Panc1 (cell line): ENCODE results near the gene MYO1B. TPM values are rescaled to one million over a fixed set of nuclear protein-coding genes. Genes with fewer than 3 reads are reported as not detected.

ENCODE experiments used
- ATAC-seq: fragments of 200-7000 bp; cut with Tn5 transposase; 2 replicates; pipeline ENCODE4 v1.9.1; 2020; ENCODE audit warnings: mild to moderate bottlenecking, moderate library complexity
- BruUV-seq: library from RNA; stranded (reverse); fragments of 400-500 nt; replicated peaks from 2 replicates; lab custom pipeline; 2021; lab: Mats Ljungman, UMichigan
- CTCF ChIA-PET: fragments of 300-600 bp; sonication (Branson Sonifier 250); formaldehyde crosslinking; loops from one replicate; lab custom pipeline; 2022; ENCODE audit warnings: antibody characterized with exemption; lab: Charles Lee
- POLR2A ChIA-PET: fragments of 300-600 bp; sonication (Branson Sonifier 250); formaldehyde crosslinking; loops from one replicate; lab custom pipeline; 2022; ENCODE audit warnings: antibody characterized with exemption; lab: Charles Lee
- DNase-seq: peaks from one replicate; pipeline ENCODE4 v3.0.0-alpha.2; 2010; ENCODE audit warnings: low read depth, low spot score
- H3K27ac ChIP-seq: 2 replicates; pipeline ENCODE4 v1.5.1; 2011; ENCODE audit warnings: mild to moderate bottlenecking, low read length, inconsistent platforms
- H3K27me3 ChIP-seq: fragments of 200-500 bp; sonication (Bioruptor generic); 2 replicates; pipeline ENCODE4 v1.6.0; 2014; ENCODE audit warnings: low read length, inconsistent platforms; ENCODE audit not compliant: control insufficient read depth, insufficient read depth
- H3K36me3 ChIP-seq: fragments of 200-500 bp; sonication (Bioruptor generic); 2 replicates; pipeline ENCODE4 v1.5.1; 2014; ENCODE audit warnings: inconsistent platforms, mild to moderate bottlenecking, low read length, moderate library complexity; ENCODE audit not compliant: control insufficient read depth, insufficient read depth
- H3K4me1 ChIP-seq: 2 replicates; pipeline ENCODE4 v1.5.1; 2011; ENCODE audit warnings: inconsistent platforms, mild to moderate bottlenecking, low read length, moderate library complexity; ENCODE audit not compliant: control insufficient read depth, insufficient read depth
- H3K4me3 ChIP-seq, 2 experiments: 2 replicates each; pipeline ENCODE4 v1.5.1; 2011 to 2012; ENCODE audit warnings: low read depth in 2 of 2, low read length in 2 of 2, mild to moderate bottlenecking in 2 of 2, inconsistent platforms in 1 of 2, moderate library complexity in 1 of 2
- H3K9me3 ChIP-seq: fragments of 200-500 bp; sonication (Bioruptor generic); 2 replicates; pipeline ENCODE4 v1.5.1; 2014; ENCODE audit warnings: low read depth, mild to moderate bottlenecking, inconsistent platforms, low read length, moderate library complexity; ENCODE audit not compliant: control insufficient read depth, insufficient read depth
- CTCF ChIP-seq: fragments of 450-650 bp; IDR thresholded peaks from 2 replicates; pipeline ENCODE4 v1.5.1; 2017; ENCODE audit warnings: mild to moderate bottlenecking
- POLR2AphosphoS5 ChIP-seq: IDR thresholded peaks from 2 replicates; pipeline ENCODE4 v1.6.1; 2012; ENCODE audit warnings: mild to moderate bottlenecking, low read depth, low read length, moderate library complexity
- SIN3A ChIP-seq: IDR thresholded peaks from 2 replicates; pipeline ENCODE4 v1.6.1; 2012; ENCODE audit warnings: low read depth, mild to moderate bottlenecking, low read length, moderate library complexity, borderline replicate concordance; ENCODE audit not compliant: insufficient read depth
- TCF7L2 ChIP-seq: IDR thresholded peaks from 2 replicates; pipeline ENCODE4 v1.6.1; 2011; ENCODE audit warnings: mild to moderate bottlenecking, low read depth, low read length, inconsistent platforms
- in situ Hi-C: cut with HindIII; loops from 2 replicates; pipeline ENCODE4 v1.10.0; 2016; ENCODE audit warnings: low sequenced_read_pairs, low pct_unique_long_range_greater_than_20kb
- intact Hi-C: fragments of 100-400 bp; cut with micrococcal nuclease; formaldehyde crosslinking; loops from one replicate; pipeline ENCODE4 v1.10.0; 2022; ENCODE audit not compliant: unreplicated experiment
- total RNA-seq: library from RNA; stranded (reverse); gene quantifications from one replicate; pipeline ENCODE4 v1.2.1, GENCODE V29; 2021; ENCODE audit not compliant: unreplicated experiment
- TF ChIP-seq, protein P1 (sequence below), 2 experiments: IDR thresholded peaks; 2 replicates each; pipeline ENCODE4 v1.6.1; 2011 to 2012; ENCODE audit warnings: low read depth in 2 of 2, control low read depth in 1 of 2, low read length in 1 of 2, mild to moderate bottlenecking in 1 of 2, moderate library complexity in 1 of 2; ENCODE audit not compliant: insufficient read depth in 1 of 2

MYO1B gene
- total RNA-seq, 1 experiment from 2014 or later, result 51.5 TPM

GRCh38 chr2:191327484-191327883 lies 82.3 kb downstream of the MYO1B start:
- Histone ChIP-seq H3K4me3 (no peak overlapping the region), H3K27me3 (no peaks in the 10 kb centered on the region), H3K27ac (no peak overlapping the region), H3K9me3 (peaks cover 10% of the 10 kb centered on the region; the same call in 1 of the 2 replicates), H3K36me3 (no peaks in the 10 kb centered on the region), H3K4me1 (no peaks in the 10 kb centered on the region; the same call in 1 of the 2 replicates)
- BruUV-seq, result no TSS peak
- DNase-seq (no peak), ATAC-seq (no peak)
- ChIA-PET POLR2A (no interaction called here), CTCF (no interaction called here)
- intact Hi-C loops, result no loop called here
- no peak for TF ChIP-seq CTCF
- TF ChIP-seq, protein P1, sequence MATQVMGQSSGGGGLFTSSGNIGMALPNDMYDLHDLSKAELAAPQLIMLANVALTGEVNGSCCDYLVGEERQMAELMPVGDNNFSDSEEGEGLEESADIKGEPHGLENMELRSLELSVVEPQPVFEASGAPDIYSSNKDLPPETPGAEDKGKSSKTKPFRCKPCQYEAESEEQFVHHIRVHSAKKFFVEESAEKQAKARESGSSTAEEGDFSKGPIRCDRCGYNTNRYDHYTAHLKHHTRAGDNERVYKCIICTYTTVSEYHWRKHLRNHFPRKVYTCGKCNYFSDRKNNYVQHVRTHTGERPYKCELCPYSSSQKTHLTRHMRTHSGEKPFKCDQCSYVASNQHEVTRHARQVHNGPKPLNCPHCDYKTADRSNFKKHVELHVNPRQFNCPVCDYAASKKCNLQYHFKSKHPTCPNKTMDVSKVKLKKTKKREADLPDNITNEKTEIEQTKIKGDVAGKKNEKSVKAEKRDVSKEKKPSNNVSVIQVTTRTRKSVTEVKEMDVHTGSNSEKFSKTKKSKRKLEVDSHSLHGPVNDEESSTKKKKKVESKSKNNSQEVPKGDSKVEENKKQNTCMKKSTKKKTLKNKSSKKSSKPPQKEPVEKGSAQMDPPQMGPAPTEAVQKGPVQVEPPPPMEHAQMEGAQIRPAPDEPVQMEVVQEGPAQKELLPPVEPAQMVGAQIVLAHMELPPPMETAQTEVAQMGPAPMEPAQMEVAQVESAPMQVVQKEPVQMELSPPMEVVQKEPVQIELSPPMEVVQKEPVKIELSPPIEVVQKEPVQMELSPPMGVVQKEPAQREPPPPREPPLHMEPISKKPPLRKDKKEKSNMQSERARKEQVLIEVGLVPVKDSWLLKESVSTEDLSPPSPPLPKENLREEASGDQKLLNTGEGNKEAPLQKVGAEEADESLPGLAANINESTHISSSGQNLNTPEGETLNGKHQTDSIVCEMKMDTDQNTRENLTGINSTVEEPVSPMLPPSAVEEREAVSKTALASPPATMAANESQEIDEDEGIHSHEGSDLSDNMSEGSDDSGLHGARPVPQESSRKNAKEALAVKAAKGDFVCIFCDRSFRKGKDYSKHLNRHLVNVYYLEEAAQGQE (IDR thresholded peaks at IDR 0.05; ENCODE audit: insufficient read depth in 1 of 2, low read depth in 2 of 2, low read length in 1 of 2), result no peak
- TF ChIP-seq SIN3A, result no peak
- no peak for TF ChIP-seq POLR2AphosphoS5
- no peak for TF ChIP-seq TCF7L2
- in situ Hi-C loops, result no loop called here

GRCh38 chr2:191328150-191328809 lies 83.1 kb downstream of the MYO1B start:
- Histone ChIP-seq H3K9me3 (peaks cover 10% of the 10 kb centered on the region; the same call in 1 of the 2 replicates), H3K4me1 (no peaks in the 10 kb centered on the region; the same call in 1 of the 2 replicates), H3K27ac (no peak overlapping the region), H3K4me3 (no peak overlapping the region), H3K36me3 (no peaks in the 10 kb centered on the region), H3K27me3 (no peaks in the 10 kb centered on the region)
- ChIA-PET CTCF (no interaction called here), POLR2A (no interaction called here)
- ATAC-seq (no peak), DNase-seq (no peak)
- intact Hi-C loops, result no loop called here
- TF ChIP-seq SIN3A (no peak), CTCF (no peak), TCF7L2 (no peak), POLR2AphosphoS5 (no peak)
- TF ChIP-seq, protein P1 (IDR thresholded peaks at IDR 0.05; ENCODE audit: insufficient read depth in 1 of 2, low read depth in 2 of 2, low read length in 1 of 2), result no peak
- no TSS peak for BruUV-seq
- in situ Hi-C loops, result no loop called here
